ENCODE measurements around the gene BEST2. TPM values are rescaled to one million over a fixed set of nuclear protein-coding genes. Genes with fewer than 3 reads are reported as not detected.
"Not testable (repeated sequence)": the region's sequence is repeated elsewhere in the genome, so short reads cannot be mapped to it uniquely, and the experiment has no call there.

Gene BEST2
- under 1 TPM in 1 of 3 donors, not detected in 2; 0.07 TPM for polyA plus RNA-seq

- WGBS, 3 donors: 40 to 52% (median 48%) methylated on average over 13 to 14 of the region's 14 CpGs
- no peak within 1 kb of the TSS for H3K27ac ChIP-seq (ENCODE audit: low read depth, low read length)
These were observed at the start of gene BEST2 for GRCh38 chr19:12751635-12752034. Gene BEST2, plus strand, starts transcription at chr19:12751791. Its CDS starts 802 bp downstream, at chr19:12752593.

GRCh38 chr19:12703046-12703445, 48.5 kb upstream of the BEST2 start:
- WGBS, 3 donors: 72 to 76% (median 74%) methylated on average over 9 of the region's 9 CpGs
- H3K27ac ChIP-seq (ENCODE audit: low read depth, low read length): no peak overlapping the region

DNA sequence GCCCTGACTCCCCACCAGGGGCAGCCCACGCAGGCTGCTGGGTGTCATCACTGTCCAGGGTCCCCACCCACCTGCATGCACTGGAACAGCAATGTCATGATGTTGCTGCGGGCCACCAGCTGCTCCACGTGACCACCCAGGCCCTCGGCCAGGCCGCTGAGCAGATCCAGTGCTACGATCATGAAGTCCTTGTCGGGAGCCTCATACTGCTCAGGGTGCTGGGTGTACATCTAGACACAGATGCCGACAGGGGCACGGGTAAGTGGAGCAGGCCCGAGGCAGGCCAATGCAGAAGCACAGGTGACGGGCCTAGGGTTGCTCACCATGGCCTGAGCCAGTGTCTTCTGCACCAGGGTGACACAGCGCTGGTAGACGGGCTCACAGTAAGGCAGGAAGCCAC, 46.4 kb upstream of the BEST2 start:
- no peak overlapping the region for H3K27ac ChIP-seq (ENCODE audit: low read depth, low read length)
- 93 to 94% (median 93%) methylated on average over 13 of the region's 13 CpGs for WGBS, 3 donors

- H3K27ac ChIP-seq (ENCODE audit: low read depth, low read length): no peak overlapping the region
- WGBS, 3 donors: 91 to 94% (median 94%) methylated on average over 28 to 29 of the region's 29 CpGs
These were observed 45.8 kb upstream of the BEST2 start for GRCh38 chr19:12705654-12706331.

- WGBS, 3 donors: 94 to 96% (median 95%) methylated on average over 13 of the region's 13 CpGs
- no peak overlapping the region for H3K27ac ChIP-seq (ENCODE audit: low read depth, low read length)
These were observed 45.3 kb upstream of the BEST2 start for GRCh38 chr19:12706332-12706718.

DNA sequence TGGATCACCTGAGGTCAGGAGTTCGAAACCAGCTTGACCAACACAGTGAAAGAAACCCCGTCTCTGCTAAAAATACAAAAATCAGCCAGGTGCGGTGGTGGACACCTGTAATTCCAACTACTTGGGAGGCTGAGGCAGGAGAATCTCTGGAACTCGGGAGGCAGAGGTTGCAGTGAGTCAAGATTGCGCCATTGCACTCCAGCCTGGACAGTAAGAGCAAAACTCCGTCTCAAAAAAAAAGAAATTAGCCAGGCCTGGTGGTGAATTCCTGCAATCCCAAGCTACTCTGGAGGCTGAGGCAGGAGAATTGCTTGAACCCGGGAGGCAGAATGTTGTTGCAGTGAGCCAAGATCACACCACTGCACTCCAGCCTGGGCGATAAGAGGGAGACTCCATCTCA, 43.0 kb upstream of the BEST2 start:
- 93 to 98% (median 95%) methylated on average over 8 of the region's 8 CpGs for WGBS, 3 donors

DNA sequence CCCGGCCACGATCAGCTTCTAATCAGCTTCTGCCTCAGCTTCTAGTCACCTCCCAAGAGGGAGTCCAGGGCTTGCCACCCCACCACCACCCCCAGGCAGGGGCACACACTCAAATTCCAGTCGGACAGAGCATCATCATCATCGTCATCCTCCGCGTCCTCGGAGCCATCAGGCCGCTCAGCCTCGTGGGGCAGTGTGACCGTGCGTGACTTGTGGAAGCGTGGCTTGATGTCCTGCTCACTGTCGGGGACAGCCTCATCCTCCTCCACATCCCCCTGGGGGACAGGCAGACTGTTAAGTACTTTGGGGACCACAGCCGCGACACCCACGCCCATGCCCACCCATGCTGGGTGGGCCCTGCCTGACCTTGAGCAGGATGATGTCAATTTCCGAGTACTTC, 40.4 kb upstream of the BEST2 start:
- H3K27ac ChIP-seq (ENCODE audit: low read depth, low read length): no peak overlapping the region
- 90 to 94% (median 93%) methylated on average over 17 of the region's 17 CpGs for WGBS, 3 donors

More for the DNA sequence above, 43.0 kb upstream of the BEST2 start:
- no peak overlapping the region for H3K27ac ChIP-seq (ENCODE audit: low read depth, low read length)

- WGBS, 3 donors: 43 to 51% (median 47%) methylated on average over 10 to 11 of the region's 14 CpGs
- not testable (repeated sequence) for H3K27ac ChIP-seq (ENCODE audit: low read depth, low read length)
These were observed 39.5 kb upstream of the BEST2 start for GRCh38 chr19:12712077-12712476.

GRCh38 chr19:12713304-12713703, 38.3 kb upstream of the BEST2 start:
- 89 to 96% (median 93%) methylated on average over 9 of the region's 9 CpGs for WGBS, 3 donors
- not testable (repeated sequence) for H3K27ac ChIP-seq (ENCODE audit: low read depth, low read length)

DNA sequence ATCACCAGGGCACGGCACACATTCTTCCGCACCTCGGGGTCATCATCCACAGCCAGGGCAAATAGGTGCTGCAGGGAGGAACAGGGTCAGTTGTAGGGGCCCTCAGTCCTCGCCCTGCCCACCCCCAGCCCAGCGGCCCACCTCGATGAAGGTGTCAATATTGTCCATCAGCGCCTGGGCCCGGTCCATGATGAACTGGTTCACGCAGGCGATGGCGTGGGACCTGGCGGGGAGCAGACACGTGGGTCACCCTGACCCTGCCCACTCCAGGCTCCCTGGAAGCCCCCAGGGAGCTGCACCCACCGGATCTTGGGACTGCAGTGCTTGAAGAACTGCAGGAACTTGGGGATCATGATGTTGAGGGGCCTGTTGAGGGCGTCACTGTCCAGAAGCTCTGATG, 36.5 kb upstream of the BEST2 start:
- no peak overlapping the region for H3K27ac ChIP-seq (ENCODE audit: low read depth, low read length)
- 93 to 94% (median 93%) methylated on average over 15 of the region's 15 CpGs for WGBS, 3 donors

GRCh38 chr19:12715929-12716328, 35.7 kb upstream of the BEST2 start:
- H3K27ac ChIP-seq (ENCODE audit: low read depth, low read length): no peak overlapping the region
- 88 to 95% (median 94%) methylated on average over 3 of the region's 3 CpGs for WGBS, 3 donors

- WGBS, 3 donors: 76 to 87% (median 80%) methylated on average over 10 of the region's 10 CpGs
- H3K27ac ChIP-seq (ENCODE audit: low read depth, low read length): no peak overlapping the region
These were observed 31.3 kb upstream of the BEST2 start for GRCh38 chr19:12720296-12720695.

- 7 to 10% (median 8%) methylated on average over 51 to 59 of the region's 59 CpGs for WGBS, 3 donors
- no peak overlapping the region for H3K27ac ChIP-seq (ENCODE audit: low read depth, low read length)
These were observed 30.5 kb upstream of the BEST2 start for GRCh38 chr19:12720851-12721655.

DNA sequence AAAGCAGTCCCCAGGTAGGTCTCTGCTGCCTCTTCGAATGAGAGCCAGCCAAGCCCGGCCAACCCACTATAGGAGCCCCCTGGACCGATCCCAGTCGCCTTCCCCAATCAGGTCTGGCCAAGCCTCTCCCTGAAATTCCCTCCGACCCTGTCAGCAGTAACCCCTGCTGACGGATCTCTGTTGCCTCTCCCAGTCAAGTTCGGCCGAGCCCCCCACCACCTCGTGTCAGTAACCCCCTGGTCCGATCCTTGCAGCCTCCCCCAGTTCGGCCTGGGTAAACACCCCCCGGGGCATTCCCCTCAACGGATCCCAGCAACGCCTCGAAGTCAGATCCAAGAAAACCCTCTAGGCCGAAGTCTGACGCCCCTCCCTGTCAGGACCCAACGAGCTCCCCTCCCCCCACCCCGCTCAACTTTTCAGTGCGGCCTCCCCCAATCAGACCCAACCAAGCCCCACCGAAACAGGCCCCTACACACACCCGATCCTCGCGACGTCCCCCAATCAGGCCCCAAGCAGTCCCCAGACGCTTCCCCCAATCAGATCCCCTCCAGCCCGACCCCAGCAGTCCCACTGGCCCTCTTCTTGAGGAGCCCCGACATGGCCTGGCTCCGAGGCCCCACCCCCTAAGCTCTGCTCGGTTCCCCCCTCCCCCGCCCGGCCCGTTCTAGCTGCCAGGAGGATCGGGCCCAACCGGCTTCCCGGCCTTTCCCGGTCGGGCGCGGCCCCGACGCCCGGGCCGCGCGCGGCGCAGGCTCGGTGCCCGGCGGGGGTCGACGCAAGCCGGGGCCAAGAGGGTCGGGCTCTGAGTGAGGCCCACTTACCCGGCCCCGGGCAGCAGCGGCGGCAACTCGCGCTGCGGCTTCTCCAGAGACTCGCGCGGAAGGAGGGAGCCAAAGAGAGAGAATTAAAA, 29.7 kb upstream of the BEST2 start:
- WGBS, 3 donors: 0 to 1% (median 1%) methylated on average over 56 to 65 of the region's 65 CpGs

GRCh38 chr19:12722566-12723380, 28.8 kb upstream of the BEST2 start:
- peak overlapping the region; percentile 34 for H3K27ac ChIP-seq (ENCODE audit: low read depth, low read length)
- WGBS, 3 donors: 1% methylated on average over 28 to 32 of the region's 32 CpGs

More for the DNA sequence above, 29.7 kb upstream of the BEST2 start:
- no peak overlapping the region for H3K27ac ChIP-seq (ENCODE audit: low read depth, low read length)

DNA sequence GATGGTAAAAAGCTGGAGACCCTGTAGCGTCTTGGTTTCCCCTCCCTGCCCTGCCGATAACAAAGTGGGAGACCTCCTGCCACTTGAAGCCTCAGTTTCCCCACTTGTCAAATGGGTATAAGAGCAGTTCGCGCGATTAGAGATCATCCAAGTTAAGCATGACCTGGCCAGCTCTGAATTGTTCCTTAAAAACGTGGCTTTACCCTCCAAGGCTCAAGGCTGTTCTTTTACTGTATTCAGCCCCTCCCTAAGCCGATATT, 28.3 kb upstream of the BEST2 start:
- peak overlapping the region; percentile 34 for H3K27ac ChIP-seq (ENCODE audit: low read depth, low read length)
- 0 to 2% (median 0%) methylated on average over 7 of the region's 7 CpGs for WGBS, 3 donors

DNA sequence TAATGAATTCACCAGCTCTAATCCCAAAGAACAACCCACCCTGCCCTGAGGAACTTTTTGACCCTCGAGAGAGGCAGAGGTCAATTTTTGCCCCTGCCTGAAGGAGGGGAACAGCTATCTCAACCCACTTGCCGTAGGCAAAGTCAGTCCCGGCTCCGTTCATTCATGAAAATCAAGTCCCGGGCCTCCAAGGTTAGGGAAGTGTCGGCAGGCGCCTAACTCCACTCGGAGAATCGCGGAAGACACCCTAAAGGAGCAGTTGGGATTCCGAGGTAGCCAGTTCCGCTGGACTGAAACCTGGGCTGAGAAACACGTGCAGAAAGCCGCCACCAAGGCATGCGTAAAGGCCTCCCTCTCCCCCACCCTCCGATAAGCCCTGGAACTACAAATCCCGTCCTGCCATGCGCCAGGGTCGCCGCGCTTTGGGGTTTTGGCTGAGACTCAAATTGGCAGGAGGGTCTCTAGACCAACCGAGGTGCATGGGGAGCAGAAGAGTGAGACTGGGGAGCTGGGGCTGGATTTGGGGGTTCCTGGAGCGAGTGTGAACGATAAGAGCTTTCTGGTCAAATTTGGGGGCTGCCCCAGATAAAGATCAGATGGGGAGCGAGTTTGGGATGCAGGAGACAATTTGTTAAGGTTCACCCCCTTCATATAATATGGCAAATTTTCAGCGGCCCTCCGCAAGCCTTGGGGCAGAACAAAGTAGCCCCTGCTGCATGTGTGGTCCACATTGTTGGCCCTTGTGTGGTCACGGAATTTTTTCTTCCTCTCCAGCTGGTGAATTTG, 27.8 kb upstream of the BEST2 start, which contains the start of gene TNPO2:
Gene TNPO2, minus strand, starts transcription at position 292 of the 786 bp plus-strand sequence. CDS start 2,955 bp downstream, outside the sequence.
- H3K27ac ChIP-seq (ENCODE audit: low read depth, low read length): peak within 1 kb of the TSS; percentile 34
- 3 to 4% (median 4%) methylated on average over 28 of the region's 28 CpGs for WGBS, 3 donors
